Measurements from ENCODE around the gene NBPF3.
A peak's percentile ranks its signal among the peaks of the same experiment; 100 is the strongest.

NBPF3 gene

DNA sequence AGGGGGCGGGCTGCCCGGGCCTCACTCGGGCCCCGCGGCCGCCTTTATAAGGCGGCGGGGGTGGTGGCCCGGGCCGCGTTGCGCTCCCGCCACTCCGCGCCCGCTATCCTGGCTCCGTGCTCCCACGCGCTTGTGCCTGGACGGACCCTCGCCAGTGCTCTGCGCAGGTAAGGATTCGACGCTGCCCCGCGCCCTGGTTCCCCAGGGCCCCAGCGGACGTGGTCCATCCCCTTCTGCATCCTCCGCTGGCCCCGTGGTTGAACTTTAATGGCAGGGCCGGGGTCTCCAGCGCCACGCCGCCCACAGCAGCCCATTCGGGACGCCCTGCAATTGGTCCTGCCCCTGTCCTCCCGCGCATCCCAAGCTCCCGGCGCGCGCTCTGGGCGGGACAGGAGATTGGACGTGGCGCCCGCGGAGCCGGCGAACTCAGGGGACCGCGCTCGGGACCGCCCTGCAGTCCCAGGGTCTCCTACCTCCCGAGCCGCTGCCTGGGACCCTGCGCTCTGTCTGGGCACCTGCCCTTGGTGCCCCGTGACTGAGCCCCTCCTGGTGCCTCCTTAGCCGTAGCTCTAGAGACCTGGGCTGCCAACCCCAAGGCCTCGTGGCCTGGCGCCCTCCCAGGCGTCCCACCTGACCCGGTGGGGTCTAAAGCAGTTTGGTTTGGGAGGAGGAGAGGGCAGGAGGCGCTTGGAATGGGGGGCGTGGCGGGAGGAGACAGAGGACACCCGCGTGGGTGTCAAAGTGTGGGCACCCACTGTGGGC is 69.6 kb downstream of the NBPF3 start, which contains the start of gene ALPL:
Gene ALPL, plus strand, starts transcription at position 73 of the 762 bp plus-strand sequence. CDS start 44,659 bp downstream, outside the sequence.
- no peak for TF ChIP-seq ZFX (IDR thresholded peaks at IDR 0.05)
- TF ChIP-seq, protein P1, sequence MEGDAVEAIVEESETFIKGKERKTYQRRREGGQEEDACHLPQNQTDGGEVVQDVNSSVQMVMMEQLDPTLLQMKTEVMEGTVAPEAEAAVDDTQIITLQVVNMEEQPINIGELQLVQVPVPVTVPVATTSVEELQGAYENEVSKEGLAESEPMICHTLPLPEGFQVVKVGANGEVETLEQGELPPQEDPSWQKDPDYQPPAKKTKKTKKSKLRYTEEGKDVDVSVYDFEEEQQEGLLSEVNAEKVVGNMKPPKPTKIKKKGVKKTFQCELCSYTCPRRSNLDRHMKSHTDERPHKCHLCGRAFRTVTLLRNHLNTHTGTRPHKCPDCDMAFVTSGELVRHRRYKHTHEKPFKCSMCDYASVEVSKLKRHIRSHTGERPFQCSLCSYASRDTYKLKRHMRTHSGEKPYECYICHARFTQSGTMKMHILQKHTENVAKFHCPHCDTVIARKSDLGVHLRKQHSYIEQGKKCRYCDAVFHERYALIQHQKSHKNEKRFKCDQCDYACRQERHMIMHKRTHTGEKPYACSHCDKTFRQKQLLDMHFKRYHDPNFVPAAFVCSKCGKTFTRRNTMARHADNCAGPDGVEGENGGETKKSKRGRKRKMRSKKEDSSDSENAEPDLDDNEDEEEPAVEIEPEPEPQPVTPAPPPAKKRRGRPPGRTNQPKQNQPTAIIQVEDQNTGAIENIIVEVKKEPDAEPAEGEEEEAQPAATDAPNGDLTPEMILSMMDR (conservative IDR thresholded peaks at IDR 0.05), result peak; percentile 24
- no peak within 1 kb of the TSS for H3K27ac ChIP-seq

DNA sequence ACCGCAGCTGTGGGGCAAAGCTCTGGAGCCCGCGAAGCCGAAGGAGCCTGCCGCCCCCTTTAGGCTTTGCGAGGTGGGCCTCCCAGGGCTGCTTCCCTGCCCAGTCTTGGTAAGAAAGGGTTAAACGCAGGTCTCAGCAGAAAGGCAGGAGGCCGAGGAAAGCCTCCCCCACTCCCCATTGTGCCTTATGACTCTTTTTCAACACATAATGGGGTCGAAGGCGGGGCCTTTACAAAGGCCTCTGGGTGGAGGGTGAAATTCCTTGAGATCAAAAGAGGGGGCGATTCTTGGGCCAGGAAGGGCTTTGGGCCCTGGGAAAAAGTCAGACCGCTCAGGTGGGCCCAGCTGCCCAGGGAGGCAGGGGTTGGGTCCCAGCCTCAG is 70.2 kb downstream of the NBPF3 start:
- H3K27ac ChIP-seq, result no peak overlapping the region
- TF ChIP-seq, protein P1 (conservative IDR thresholded peaks at IDR 0.05), result no peak
- no peak for TF ChIP-seq ZFX (IDR thresholded peaks at IDR 0.05)

DNA sequence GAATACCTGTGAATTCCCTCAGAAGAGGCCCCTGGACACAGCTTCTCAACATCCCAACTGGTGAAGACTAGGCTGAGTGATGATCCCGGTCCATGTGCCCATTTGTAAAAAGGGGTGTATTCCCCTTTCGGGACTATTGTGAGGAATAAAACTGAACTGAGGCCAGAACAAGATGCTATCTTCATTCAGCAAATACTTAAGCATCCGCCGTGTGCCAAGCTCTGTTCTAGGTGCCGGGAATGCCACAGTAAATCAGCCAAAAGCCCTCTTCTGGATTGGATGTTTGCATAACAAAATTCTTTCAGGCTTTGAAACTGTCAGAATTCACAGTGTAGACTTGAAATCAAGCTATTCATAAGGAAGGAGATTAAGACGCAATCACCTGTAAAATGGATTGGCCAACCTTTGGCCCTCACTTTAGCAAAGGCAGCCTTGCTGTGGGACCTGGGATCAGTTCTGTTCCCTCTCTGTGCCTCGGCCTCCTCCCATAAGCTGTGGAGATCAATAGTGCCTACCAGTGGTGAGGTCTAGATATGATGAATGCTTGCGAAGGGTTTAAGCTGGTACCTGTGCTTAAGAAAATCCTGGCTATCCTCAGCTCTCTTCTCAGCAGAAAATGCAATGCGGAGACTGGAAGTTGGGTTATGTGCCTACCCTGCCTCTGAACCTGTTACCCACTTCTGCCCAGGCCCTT is 71.1 kb downstream of the NBPF3 start:
- H3K27ac ChIP-seq, result no peak overlapping the region
- no peak for TF ChIP-seq ZFX (IDR thresholded peaks at IDR 0.05)
- TF ChIP-seq, protein P1 (conservative IDR thresholded peaks at IDR 0.05), result no peak

DNA sequence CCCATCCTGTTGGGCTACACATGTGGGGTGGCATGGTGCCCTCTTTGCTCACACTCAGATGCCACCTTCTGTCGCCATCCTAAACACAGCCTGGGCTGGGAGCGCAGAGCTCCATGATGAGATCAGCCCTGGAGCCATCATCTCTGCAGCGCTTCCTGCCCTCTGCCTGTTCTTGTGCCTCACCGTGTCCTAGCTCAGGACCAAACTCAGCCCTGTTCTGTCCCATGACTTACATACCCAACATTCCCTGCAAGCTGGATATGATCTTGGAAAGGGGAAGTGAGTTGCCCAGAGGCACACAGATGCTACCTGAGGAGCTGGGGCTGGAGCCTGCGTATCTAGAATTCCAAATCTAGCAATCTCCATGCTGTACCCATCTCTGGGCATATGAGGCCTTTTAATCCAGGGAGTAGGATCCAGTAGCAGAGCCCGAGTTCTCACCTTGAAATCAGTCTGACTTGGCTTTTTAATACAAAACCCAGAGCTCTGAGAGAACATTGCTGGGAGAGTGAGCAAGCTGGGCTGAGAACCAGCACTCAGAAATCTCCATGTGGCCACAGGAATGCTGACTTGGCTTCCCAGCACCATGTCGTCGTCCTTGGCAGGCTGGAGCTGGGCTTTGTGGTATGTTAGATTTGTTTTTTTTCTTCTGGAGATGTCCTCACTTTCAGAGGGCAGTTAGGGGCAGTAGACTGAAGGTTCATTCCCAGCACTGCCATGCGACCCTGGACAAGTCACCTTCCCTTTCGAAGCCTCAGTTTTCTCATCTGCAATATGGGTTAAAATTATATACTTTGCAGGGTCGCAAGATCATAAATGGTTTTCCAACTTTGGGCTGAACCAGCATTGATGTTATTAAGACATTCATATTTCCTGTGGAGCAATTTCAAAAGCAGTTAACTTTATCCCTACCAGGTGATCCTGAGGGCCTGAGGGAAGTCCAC is 71.9 kb downstream of the NBPF3 start:
- TF ChIP-seq, protein P1 (conservative IDR thresholded peaks at IDR 0.05), result no peak
- no peak for TF ChIP-seq ZFX (IDR thresholded peaks at IDR 0.05)
- no peak overlapping the region for H3K27ac ChIP-seq

DNA sequence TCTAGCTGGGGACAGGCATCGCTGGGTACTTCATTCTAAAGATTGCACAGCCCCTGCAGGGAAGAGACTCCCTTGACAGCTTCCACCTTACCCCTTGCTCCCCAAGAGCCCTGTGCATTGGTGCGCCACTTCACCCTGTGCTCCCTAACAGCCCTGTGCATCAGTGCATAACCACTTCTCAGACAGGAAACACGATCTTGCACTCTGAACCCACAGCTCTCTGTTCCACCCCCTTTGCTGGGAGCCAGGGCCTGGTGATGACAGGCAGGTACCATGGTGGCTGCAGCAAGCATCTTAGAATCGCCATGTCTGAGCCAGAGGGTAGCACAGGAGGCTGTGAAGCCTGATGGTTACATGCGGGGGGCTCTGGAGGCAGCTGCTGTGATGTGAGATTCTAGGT is 74.3 kb downstream of the NBPF3 start:
- TF ChIP-seq, protein P1 (conservative IDR thresholded peaks at IDR 0.05), result no peak
- no peak for TF ChIP-seq ZFX (IDR thresholded peaks at IDR 0.05)
- no peak overlapping the region for H3K27ac ChIP-seq

DNA sequence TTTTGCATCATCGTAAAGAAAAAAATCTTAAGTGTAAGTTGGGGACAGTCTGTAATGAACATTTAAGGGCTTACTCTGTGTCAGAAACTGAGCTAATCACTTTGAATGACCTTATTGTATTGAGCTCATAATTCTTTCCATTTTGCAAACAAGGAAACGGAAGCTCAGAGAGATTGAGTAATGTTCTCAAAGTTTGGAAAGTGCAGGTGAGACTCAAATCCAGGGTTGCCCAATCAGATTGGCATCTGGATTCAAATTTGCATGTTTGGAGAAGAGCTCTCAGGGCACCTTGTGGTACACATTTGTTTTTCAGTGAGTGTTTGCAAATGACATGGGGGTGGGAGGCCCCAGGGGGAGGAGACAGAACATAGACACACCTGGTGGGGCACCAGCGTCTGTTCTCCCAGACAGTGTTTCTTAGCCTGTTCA is 77.2 kb downstream of the NBPF3 start:
- TF ChIP-seq, protein P1 (conservative IDR thresholded peaks at IDR 0.05), result no peak
- TF ChIP-seq ZFX (IDR thresholded peaks at IDR 0.05), result no peak
- H3K27ac ChIP-seq, result no peak overlapping the region

Measured in C4-2B (cell line).